HG02588 (cell line): Measurements from ENCODE around the gene EDC3.
"Not testable (repeated sequence)": the region's sequence is repeated elsewhere in the genome, so short reads cannot be mapped to it uniquely, and the experiment has no call there.

Source experiments
- ATAC-seq: cut with Tn5 transposase; IDR thresholded peaks from one replicate; pipeline ENCODE4 v1.9.1; 2021; ENCODE audit warnings: mild to moderate bottlenecking, moderate library complexity; ENCODE audit not compliant: unreplicated experiment

Gene EDC3

DNA sequence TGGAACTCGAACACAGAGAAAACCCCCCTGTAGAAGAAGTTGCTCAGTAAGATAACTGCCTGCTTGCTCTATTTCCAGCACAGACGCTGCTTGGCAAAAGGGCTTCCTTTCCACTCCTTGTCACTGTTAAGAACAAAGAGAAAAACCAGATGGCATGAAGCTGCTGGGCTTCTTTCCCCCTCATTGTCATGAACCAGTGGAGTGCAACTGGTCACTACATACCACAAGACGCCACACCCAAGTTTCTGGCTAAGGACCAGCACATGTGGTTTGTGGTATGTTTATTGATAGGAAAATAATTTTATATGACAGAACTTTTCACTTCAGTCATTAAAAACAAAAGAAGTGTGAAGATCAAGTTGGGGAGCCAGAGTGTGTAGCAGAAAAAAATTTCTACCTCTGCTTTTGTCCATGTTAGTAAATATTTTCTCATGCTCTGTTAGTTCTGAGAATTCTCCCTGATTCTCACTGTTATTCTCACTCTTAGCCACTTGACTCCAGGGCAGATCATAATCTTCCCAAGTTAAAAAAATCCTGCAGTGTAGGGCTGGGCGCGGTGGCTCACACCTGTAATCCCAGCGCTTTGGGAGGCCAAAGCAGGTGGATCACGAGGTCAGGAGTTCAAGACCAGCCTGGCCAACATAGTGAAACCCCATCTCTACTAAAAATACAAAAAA is 42.3 kb downstream of the EDC3 start:
- no peak for ATAC-seq

DNA sequence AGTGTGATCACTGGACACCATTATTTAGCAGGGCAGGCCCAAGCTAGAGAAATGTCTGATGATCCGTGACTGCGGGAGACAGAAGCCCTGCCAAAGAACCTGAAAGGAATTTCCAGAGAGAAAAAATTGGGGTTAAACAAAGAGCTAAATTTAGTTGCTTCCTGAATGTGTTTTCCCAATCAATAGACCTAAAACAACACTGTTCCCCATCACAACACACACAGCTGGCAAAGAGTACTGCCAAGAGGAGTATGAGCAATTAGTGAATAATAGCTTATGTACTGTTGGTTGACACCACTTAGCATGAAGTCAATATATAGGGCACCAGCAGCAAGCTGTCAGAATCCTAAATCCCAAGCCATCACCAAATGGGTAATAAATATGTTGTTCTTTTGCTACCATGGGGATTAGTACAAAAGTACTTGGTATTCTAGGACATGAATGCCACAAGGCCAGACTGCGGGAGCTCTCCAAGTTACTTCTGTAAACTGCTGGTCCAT is 44.5 kb downstream of the EDC3 start:
- no peak for ATAC-seq

DNA sequence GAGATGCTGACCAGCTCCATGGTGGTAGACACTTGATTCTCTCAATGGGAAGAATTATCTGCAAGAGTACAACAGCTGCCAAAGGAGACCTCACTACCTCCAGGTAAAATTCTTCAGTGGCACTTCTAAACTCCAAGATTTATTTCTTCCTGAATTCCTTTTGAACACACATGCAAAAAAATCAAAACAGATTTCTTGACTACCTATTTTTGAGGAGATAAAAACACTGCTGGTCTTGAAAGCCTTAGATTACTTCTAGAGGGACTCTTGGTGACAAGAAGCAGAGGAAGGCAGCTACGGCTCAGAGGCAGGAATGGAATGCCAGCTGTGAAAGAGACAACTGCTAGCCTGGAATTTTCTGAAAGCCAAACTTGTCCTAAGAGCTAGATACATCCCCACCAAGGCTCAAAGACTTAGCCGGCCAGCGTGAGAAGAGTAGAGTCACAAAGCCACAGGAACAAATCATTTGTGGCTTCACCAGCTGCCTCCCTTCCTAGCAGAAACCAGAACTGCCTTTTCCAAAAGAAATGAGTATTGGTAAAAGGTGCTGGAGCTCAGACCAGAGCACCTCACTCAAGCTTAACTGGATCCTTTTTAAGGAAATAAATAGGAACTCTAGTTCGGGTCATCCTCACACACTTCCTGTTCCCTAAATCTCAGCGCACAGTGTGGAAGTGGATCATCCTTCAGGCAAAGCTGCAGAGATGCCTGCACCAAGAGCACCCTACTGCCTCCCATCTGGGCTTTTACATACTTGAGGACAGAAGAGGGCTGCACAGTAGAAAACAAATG is 47.6 kb downstream of the EDC3 start:
- ATAC-seq, result no peak

DNA sequence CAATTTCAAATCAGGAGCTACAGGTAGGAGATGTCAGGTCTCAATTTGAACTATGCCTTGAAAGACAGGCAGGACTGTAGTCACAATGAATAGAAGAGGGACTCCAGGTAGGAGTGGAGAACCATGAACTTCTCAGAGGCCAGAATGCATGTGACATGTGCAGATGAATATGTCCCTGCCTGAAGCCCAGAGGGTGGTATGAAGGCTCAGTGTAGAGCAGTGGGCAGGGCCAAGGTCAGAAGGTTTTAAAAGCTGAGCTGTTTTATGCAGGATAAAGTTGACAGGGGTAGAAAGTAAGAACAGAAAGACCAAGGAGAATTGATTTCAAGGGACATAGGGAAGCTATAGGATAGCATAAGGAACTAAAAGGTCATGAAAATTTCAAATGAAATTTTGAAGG is 49.3 kb downstream of the EDC3 start:
- no peak for ATAC-seq

DNA sequence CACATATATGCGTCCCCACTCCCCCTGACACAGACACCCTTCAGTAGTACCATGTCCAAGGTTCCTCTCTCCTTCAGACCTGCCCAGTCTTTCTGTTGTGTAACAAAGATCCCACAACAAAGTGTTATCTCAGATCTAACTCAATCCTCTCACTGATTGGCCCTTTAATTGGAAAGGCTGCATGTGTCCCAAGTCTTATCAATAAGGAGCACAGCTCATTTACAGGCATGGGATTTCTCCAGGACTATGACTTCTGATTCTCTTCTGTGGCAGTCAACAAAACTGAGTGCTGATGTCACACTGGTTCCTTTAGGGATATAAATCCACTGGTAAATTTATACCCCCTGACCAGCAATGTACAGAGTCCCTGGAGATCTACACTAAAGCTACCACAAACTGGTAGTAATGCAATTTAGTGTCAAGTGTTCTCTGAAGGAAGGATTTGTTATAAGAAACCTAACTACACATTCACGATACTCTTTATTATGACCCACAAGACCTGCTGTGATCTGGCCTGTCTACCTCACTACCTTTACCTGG is 52.1 kb downstream of the EDC3 start:
- ATAC-seq, result no peak

DNA sequence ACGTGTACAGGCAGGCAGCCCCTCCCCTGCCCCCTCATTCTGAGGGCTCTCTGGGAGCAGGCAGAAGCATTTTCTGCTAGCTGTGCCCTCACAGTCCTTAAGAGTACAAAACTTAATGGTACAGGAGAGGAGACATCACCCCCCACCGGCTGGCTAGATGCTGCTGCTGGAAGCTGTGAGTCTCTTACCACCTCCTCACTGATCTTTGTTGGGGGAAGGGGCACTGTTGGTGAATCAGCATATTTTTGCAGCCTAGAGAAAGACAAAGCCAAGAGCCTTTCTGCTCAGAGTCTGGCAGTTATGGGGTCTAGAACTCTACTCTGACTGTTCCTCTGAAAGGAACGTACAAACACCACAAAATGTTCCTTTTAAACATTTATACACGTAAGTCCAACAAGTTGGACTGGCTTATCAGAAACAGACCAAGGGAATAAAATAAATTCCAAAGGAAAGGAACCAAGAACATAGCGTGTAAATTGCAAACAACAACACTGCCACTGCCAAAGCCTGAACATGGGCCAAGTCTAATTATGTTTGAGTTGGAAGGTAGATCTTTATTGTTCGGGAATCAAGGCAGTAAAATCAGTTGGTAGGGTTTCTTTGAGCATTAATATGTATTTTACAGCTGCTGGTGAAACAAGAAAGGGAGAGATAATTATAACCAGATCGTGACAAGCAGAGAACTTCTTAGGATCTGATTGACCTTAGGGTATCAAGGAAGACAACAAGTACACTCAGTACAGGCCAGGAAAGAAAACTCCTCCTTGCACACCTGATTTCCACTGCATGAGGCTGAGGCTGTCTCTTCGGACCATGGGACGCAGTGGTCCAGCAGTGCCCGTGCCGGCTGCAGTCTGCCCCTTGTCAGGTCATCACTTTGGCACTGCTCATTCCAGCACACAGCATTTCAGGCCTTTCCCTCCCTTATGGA is 52.8 kb downstream of the EDC3 start:
- no peak for ATAC-seq

DNA sequence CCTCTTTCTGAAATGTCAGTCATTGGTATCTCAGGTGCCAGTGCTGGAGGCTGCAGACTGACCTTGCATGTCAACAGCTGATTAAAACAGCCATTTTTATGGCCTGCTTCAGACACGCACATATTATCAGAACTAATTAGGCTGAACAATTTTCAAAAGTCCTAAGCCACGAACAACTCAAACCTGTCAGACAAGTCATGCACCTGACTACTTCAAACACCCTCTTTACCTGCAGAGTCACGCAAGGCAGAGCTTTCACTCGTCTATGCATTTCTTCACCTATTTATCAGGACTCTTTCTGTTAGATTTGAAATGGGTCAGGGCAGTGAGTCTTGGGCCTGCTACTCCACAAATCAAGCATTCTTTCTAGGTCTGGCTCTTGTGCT is 53.5 kb downstream of the EDC3 start:
- ATAC-seq, result no peak

DNA sequence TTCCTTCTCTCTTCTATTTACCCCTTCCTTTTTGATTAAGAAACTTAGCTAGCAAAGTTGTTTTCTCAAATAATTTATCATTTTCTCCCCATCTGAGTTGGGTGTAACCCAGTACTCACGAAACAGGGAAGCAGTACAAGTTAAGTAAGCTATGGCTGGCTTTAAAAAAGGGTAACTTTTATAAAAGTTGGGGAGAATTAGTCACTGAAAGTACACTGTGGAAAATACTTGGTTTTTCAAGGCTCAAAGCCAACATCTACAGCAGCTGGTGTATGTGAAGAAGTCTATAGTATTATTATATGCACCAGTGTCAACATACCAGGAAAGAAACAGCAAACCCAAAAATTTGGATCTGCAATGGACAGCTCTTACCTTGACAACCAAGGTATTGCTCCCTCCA is 54.7 kb downstream of the EDC3 start:
- no peak for ATAC-seq

DNA sequence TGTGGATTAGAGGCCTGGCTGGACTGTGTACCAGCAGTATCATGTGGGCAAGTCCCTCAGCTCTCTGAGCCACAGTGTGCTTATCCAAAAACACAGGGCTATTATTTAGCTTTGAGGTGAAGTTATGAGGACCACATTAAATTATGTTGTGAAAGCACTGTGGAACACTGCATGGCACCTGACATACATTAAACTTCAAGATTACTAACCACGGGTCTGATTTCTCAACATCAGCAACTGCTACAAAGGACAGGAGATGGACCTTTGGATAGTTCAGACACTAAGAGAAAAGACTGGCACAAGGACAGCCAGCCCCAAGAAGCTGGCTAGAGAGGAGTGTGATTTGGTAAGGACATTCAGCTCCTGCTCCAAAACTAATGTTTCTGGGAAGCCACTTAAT is 58.8 kb downstream of the EDC3 start:
- no peak for ATAC-seq

DNA sequence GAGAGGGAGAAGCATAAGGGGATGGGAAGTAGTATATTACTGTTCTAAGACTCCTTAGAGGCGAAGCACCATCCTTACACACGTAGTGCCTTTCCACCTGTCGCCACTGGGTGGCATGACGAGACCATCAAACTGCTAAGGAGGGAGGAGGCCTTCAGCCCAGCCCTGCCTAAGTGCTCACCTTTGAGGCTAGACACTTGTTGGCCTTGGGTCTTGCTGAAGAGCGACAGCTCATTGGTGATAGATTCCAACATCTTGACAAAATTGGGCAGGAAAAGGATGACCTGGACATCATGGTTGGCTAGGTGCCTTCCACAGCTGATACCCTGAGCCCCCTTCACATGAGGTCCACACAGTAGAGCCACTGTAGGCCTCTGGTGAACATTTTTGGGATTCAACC is 60.6 kb downstream of the EDC3 start:
- no peak for ATAC-seq

DNA sequence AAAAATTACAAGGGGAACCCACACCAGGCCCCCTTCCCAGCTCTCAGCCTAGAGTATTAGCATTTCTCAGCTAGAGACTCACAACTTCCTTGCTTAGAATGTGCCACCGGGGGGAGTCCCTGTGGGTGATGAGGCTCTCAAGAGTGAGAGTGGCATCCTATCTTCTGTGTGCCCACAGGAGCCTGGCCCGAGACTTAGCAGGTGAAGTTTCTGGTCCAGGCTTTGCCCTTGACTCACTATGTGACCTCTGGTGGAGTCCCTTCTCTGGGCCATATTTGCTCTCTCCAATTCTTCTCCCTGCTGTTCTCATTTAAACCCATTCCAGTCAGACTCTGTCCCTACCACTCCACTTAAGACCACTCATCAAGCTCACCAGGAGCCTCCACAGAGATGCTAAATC is 62.0 kb downstream of the EDC3 start:
- no peak for ATAC-seq

DNA sequence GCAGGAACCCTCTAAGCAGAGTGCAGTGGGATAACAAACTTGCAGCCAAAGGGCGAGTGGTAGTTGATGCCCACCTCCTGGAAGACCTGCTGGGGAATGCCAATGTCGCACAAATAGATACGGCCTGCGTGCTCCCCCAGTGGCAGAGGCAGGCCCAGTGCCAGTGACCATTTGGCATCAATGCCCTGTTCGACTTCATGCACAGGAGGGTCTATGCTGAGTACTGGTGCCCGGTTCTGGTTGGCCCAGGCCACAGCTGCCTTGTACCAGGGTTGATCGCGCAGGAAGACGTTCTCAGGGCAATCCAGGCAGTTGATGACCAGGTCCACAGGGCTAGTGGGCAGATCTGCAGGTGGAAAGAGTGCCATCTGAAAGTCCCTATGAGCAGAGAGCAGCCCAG is 63.2 kb downstream of the EDC3 start:
- no peak for ATAC-seq

DNA sequence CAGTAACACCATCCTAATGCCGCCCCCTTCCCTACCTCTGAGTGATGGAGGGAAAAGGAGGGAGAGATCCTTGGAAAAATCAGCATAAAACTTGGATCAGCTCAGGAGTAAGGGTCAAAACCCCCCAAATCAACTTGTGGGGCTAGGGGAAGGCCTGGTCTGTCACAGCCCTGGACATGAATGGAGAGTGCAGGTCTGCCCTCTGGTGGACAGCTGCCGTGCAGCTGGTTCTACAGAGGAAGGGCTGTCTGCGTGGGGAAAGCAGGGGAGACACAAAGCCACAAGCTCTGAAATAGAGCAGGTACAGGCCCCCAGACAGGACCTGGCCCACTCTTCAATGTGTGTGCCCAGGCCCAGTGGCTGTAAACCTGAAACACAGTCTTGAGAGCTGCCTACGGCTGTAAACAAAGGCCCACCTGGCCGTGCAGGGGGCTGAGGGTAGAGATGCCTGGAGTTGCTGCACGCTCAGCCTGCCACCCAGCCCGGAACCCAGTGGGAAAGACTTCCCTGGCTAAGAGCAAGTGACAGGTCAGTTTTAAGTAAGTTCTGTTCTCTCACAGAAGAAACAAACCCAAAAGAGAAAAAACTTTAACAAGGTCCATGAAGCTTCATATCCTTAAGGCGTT is 63.8 kb downstream of the EDC3 start:
- ATAC-seq, result no peak

DNA sequence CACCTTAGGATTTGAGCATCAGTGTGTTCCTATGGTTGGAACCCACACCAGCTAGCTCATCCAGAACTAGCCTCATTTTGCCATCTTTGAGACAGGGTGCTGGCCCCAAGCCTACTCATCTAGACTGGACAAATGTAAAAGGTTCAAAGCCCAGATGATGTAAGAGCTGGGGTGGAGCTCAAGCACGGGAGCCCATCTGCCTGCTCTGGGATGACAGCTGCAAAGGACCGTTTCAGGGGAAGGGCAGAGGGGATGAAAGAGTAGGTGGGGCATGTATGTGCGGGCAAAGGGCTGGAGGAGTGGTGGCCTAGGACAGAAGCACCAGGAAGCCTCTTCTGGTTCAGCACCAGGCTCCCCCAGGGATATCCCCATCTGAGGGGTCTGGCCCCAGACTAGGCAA is 64.4 kb downstream of the EDC3 start:
- no peak for ATAC-seq

DNA sequence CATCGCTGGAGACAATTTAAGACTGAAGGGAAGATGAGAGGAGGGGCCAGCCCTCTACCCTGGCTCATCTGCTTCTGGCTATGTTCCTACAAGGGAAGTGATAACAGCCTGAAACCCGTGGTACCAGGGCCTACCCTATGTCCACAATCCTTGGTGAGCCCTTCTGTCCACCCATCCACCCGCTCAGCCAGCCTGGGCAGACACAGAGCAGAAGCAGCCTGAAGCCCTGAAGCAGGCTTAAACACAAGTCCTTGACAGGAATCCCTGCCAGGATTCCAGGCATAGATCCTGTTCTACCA is 64.8 kb downstream of the EDC3 start:
- ATAC-seq, result no peak

DNA sequence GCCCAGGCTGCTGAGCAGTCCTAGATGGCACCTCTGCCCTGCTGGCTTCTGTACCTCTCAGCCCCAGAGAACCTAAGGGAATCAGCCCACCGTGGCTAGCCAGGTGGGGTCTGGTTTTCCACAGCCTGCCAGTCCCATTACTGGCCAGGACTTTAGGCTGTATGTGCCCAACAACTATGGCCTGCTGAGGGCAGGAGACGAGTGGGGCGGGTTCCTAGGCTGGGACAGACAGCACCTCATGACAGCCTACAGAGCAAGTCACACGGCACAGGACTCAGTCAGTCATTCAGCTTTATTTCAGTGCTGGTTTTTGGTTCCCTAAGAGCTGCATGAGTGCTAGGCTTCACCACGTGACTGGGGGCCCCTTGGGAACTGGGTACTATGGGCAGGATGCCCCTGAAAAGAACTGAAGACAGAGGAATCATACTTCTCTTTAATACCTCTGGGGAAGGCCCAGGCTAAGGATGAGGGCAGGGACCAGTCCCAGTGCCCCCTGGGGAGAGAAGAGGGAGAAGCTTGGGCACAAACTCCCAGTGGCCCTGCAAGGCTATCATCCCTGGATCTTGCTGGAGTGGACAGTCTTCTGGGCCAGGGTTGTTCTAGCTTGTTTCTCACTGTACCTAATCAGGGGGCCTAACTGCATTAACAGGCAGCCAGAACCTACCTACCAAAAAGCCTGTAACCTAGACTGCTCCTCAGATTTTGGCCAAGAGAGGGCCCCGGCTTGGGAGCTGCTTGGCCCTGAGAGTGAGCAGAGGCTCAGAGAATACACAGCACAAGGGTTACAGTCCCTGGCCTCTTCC is 65.3 kb downstream of the EDC3 start:
- ATAC-seq, result no peak

DNA sequence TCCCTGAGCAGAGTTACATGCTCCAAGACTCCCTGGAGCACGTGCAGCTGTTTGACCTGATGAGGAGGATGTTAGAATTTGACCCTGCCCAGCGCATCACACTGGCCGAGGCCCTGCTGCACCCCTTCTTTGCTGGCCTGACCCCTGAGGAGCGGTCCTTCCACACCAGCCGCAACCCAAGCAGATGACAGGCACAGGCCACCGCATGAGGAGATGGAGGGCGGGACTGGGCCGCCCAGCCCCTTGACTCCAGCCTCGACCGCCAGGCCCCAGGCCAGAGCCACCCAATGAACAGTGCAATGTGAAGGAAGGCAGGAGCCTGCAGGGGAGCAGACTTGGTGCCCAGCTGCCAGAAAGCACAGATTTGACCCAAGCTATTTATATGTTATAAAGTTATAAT is 66.1 kb downstream of the EDC3 start:
- ATAC-seq, result not testable (repeated sequence)

DNA sequence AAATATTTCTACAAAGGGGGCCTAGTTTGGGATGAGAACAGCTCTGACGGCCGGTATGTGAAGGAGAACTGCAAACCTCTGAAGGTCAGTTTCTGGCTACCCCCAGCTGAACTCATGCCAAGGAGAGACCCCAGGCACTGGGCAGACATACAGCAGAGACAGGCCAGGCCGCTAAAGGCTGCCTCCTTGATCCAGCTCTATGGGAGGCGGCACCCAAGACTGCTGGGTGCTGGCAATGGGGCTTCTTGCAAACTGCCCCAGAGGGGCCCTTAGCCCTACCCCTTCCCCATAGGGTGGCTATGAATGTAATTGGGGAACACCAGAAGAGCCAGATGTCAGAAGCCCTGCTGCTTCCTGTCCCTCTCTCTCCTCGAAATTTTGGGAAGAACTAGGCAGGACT is 66.9 kb downstream of the EDC3 start:
- no peak for ATAC-seq

DNA sequence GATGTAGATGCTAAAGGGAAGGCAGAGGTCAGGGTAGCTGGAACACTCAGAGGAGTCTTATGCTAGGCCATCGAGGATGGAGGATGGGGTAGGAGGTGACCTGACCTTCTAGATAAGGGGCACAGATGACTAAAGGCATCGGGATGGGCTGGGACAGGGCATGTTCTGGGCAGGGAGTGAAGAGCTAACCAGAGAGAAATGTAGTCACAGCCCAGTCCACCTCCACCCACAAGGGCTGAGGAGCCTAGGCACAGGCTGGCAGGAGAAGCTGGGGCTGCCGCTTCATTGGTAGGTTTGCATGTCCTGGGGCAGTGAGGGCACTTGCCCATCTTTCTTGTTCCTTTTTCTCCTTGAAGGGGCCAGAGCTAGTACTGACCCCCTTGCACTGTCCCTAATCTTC is 67.6 kb downstream of the EDC3 start:
- no peak for ATAC-seq

DNA sequence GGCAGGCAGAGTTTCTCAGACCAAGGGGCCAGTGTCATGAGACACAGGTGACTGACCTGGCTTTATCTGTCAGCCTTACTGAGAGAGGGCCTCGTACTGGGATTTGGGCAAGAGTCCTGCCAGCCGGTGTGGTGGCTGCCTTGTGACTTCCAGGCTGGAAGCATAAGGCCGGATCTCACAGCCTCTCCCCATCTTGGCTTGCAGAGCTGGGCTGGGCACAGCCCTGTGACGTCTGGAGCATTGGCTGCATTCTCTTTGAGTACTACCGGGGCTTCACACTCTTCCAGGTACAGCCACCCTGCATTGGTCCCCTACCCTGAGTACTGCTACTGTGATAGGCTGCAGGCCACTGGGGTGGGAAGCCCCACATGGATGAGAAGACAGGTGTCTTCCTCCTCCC is 68.1 kb downstream of the EDC3 start:
- ATAC-seq, result no peak
